ENCODE results near the gene CDC23.
"Not testable (repeated sequence)": the region's sequence is repeated elsewhere in the genome, so short reads cannot be mapped to it uniquely, and the experiment has no call there.

Gene CDC23, protein sequence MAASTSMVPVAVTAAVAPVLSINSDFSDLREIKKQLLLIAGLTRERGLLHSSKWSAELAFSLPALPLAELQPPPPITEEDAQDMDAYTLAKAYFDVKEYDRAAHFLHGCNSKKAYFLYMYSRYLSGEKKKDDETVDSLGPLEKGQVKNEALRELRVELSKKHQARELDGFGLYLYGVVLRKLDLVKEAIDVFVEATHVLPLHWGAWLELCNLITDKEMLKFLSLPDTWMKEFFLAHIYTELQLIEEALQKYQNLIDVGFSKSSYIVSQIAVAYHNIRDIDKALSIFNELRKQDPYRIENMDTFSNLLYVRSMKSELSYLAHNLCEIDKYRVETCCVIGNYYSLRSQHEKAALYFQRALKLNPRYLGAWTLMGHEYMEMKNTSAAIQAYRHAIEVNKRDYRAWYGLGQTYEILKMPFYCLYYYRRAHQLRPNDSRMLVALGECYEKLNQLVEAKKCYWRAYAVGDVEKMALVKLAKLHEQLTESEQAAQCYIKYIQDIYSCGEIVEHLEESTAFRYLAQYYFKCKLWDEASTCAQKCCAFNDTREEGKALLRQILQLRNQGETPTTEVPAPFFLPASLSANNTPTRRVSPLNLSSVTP

DNA sequence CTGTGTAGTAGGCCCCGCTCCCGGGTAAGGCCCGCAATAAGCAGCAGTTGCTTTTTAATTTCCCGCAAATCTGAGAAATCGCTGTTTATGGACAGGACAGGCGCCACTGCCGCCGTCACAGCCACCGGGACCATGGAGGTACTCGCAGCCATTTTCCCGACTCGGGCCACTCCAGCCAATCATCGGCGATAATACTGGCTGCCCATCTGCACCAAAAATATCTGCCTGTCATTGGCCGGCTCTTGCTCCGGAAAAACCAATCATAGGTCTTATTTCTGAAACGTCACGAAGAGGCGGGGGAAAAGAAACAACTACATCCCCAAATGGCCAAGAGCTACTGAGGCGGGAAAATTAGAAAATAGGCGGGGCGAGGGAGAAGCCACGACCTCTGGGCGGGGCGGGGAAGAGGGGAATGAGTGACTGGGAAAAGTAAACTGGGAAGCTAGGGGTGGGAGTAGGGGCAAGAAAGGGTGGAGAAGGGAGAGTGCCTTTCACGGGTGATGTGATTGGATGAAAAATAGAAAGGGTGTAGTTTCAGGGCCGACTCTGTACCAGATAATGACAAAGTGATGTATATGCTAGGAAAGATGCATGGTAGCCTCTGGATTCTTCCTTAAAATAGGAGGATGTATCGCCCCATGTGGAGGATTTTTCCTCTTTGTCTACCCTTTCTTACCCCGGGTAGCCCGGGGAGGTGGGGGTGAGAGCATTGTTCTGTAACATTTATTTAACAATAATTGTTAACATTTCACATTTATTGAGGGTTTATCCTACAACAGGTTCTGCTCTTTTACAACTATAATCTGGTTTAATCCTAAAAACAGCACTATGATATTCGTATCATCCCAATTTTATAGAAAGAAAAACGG is at the start of gene CDC23:
Gene CDC23 (minus strand): TSS at position 163 of the 869 bp plus-strand sequence. CDS start 11 bp downstream, at position 152.
- peak; percentile 82 to 90 for DNase-seq

- no peak for DNase-seq
These were observed 45.7 kb upstream of the CDC23 start for GRCh38 chr5:138258704-138259292.

DNA sequence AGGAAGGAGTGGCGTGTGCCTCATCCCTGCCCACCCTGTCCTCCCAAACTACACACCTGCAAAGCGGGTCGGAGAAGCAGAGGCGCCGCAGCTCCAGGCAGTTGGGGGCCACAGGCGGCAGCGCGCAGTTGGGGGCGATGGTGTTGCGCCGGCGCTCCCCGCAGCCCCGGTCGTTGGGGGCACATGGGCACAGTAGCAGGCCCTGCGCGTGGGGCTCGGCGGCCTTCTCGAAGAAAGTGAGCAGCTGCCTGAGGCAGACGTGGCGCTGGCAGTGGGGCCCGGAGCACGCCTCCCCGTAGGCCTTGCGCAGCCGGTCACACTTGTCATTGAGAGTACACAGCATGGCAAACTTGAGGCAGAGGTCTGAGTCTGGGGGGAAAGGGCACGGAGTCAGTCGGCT is 44.5 kb upstream of the CDC23 start:
- no peak for DNase-seq

GRCh38 chr5:138252944-138253343 is 39.8 kb upstream of the CDC23 start:
- DNase-seq, result no peak

- not testable (repeated sequence) for DNase-seq
These were observed 34.7 kb upstream of the CDC23 start for GRCh38 chr5:138247800-138248199.

DNA sequence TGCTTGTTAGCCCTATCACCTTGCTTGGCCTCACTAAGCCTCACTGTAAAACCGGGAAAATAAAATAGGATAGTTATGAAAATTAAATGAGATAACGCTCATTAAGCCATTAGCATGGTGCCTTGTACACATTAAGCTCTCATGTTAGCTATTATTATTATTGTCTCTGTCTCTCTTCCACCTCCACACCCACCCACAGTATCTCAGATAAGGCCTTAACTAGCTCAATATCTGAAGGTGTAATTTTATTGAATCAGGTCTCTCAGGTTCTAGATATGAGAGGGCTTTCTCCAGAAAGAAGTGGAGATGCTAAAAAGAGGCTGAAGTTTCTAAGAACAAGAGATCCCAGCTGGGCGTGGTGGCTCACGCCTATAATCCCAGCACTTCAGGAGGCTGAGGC is 33.7 kb upstream of the CDC23 start:
- no peak for DNase-seq

DNA sequence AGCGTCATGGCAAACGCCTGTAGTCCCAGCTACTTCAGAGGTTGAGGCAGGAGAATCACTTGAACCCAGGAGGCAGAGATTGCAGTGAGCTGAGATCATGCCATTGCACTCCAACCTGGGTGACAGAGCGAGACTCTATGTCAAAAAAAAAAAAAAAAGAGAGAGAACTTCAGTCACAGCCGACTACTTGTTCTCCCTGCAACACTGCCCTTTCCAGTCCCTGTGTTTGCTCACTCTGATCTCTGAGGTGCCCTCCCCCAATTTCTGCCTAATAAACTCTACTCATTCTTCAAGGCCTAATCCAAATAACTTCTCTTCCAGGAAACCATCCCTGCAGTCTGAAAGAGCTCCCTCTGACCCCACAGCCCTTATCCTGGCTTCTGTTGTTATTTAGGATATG is 33.2 kb upstream of the CDC23 start:
- no peak for DNase-seq

DNA sequence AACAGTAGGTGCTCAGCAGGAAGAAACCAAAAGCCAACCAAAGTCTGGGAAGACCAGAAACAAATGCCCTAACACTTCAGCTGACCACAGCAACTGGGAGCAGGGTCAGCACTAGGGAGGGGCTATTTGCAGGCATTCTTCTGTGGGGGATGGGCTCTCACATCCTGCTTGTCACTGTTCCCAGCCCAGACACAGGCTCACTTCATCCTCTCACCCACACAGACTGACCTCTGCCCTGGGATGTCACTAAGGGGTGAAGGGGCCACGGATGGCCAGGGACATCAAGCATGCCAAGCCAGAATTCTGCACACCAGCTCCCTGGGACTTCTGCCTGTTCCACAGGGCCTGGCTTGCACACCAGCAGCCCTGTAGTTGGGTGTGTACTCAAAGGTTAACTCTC is 32.6 kb upstream of the CDC23 start:
- no peak for DNase-seq

DNA sequence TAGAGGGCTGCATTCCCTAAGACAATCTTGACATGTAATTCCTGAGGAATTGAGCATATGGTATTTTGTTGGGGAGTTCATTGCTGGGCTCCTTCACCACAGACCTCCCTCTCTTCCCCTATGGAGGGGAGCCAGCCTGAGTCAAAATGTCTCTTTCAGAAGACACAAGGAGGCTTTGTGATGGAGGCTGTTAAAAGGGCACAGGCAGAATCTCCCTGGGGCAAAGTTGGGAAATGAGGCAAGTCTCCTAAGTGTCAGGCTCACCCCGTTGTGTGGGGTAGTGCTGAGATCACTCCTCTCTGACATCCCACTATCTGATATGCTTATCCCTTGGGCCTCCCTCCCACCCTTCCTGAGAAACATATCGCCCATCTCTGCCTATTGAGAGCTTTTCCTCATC is 30.7 kb upstream of the CDC23 start:
- no peak for DNase-seq

DNA sequence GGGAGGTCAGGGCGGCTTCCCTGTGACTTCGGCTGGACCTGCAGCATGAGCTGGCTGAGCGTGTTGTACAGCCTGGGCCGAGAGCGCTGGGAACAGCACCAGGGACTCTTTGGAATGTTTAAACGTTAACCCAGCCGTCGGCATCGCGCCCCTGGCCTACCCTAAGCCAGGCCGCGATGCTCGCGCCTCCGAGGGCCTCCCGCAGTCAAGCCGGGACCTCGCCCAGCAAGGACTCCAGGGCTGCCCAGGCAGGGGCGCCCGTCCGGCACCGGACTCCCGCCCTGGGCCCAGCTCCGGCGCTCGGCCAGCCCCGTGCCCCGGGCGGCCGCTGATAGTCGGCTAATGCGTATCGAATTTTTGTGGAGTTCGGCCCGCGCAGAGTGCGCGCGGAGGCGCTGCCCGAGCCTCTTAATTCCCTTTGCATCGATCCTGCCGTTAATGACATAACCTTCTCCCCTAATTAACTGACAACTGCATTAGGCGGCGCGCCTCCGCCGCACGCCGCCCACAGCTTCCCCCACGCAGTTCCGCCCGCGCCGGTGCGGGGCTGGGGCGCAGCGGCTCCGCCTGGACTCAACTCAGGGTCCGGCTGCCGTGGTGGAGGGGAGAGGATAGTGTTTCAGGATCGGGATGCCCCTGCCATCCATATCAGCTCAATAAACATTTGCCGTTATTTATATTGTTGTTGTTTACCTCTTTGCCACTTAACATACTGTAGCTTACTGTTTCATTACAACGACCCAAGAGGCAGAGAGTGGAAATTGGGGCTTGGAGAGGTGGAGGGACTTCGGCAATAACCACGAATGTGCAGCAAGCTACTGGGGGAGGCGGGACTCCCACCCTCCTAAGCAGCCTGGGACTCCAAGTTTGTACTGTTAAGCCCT is 28.8 kb upstream of the CDC23 start:
- DNase-seq, result no peak

GRCh38 chr5:138240650-138241385 is 27.7 kb upstream of the CDC23 start:
- DNase-seq, result peak in 1 of 2 experiments; percentile 26

DNA sequence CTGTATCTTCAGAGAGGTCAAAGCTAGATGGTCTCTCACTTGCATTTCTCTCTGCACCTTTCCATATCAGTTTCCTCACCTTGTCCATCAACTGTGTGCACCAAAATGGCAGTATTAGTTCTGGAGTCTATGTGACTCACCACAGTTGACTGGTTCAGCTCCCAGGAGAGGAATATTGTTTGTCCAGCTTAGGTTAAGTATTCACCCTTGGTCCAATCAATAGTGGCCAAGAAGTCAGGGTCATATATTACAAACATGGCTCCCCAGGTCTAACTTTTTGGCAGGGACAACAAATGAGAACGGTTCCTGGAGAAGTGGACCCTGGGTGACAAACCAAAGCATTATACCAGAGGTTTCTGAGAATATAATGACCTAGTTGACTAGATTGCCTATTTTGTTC is 24.9 kb upstream of the CDC23 start:
- DNase-seq, result no peak

- no peak for DNase-seq
These were observed 21.5 kb upstream of the CDC23 start for GRCh38 chr5:138234651-138235050.

DNA sequence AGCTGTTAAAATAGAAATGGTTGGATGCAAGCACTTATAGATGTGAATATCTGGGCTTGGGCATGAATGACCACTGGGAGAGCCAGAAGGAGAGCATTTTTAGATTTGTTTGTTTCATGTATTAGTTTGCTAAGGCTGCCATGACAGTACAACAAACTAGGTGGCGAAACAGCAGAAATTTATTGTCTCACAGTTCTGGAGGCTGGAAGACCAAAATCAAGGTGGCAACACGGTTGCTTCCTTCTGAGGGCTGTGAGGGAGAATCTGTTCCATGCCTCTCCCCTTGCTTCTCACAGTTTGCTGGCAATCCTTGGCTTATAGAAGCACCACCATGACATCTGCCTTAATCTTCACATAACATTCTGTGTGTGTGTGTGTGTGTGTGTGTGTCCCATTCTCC is 20.2 kb upstream of the CDC23 start:
- DNase-seq, result no peak

DNA sequence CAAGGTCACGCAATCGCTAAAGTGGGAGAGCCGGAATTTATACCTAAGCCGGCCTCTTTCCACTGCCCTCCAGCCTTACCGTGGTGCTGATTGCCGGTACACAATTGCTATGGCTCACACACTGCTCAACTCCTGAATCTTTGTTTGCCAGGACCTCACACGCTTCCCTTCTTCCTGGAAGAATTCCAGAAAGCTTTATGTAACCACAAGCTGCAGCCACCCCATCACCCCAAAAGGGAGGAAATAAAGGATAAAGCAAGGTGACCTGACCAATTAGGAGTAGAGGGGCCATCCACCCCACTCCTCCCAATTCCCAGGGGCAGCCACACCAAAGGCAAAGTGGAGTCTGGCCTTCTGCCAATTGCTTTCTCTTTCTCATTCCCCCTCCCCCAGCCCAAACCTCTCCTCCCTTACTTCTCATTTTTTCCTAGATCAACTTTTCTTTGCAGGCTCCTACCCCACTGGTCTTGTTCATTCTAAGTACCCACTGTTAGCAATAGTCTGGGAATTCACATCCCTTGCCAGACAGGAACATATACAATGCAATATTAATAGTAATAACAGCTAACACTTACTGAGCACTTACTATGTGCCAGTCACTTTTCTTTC is 18.0 kb upstream of the CDC23 start:
- DNase-seq, result no peak

- no peak for DNase-seq
These were observed 17.1 kb upstream of the CDC23 start for GRCh38 chr5:138230261-138230660.

DNA sequence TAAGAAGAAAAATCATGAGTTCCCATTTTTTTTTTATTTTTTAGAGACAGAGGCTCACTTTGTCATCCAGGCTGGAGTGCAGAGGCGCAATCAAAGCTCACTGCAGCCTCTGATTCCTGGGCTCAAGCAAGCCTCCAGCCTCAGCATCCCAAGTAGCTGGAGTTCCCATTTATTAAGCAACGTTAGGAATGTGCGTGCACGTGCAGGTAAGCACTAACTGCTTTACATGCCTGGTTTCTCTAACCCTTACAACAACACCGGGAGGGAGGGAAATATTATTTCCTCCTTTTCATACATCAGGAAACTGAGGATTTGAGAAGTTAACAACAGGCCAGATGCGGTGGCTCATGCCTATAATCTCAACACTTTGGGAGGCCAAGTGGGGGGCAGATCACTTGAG is 16.3 kb upstream of the CDC23 start:
- no peak for DNase-seq

GRCh38 chr5:138226910-138227309 is 13.8 kb upstream of the CDC23 start:
- no peak for DNase-seq

DNA sequence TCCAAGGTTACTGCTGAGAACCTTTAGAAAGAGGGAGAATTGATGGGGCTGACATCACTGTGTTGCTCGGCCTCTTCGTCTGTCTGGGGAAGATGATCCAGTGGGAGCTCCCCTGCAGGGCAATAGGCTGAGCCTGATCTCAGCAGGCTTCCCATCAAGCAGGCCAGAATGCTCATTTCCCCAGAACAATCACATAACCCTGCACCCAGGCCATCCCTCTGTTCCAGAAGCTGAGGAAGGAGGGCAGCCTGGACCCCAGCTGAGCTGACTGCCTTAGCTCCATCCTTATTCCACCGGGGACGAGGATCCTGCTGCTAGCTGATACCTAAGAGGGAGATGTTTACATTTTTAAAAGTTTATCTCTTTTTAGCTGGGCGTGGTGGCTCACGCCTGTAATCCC is 11.6 kb upstream of the CDC23 start:
- no peak for DNase-seq

DNA sequence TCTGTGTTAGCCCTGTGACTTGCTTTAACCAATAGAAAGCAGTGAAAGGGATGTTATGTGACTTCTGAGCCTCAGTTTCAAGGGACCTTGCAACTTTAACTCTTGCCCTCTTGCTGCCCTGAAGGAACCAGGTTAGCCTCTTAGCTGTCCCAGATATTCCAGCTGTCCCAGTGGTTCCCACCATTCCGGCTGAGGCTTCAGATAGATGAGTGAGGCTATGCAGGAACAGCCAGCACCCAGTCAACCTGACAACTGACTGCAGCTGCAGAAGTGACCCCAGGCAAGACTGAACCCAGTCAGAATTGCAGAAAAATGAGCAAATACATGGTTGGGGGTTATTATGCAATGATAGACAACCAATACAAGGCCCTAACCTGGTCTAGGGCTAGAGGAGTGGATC is 10.4 kb upstream of the CDC23 start:
- DNase-seq, result no peak

DNA sequence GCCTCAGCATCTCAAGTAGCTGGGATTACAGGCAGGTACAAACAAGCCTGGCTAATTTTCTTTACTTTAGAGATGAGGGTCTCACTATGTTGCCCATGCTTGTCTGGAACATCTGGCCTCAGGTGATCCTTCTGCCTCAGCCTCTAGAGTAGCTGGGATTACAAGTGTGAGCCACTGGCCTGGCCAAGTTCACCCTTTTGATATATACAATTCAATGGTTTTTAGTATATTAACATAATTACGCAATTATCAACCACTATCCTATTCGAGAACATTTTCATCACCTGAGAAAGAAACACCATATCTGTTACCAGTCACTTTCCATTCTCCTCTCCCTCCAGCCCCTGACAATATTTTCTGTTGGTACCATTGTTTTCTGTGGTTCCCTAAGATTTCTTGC is 3.7 kb upstream of the CDC23 start:
- no peak for DNase-seq
